Spleen (tissue), 11 donors: ENCODE data around the gene KCTD14. TPM values are rescaled to one million over a fixed set of nuclear protein-coding genes. Genes with fewer than 3 reads are reported as not detected.
A peak's percentile ranks its signal among the peaks of the same experiment; 100 is the strongest.

Experiments used
- DNase-seq: peaks from one replicate; pipeline ENCODE4 v3.0.0-alpha.2; 2020
- H3K27ac ChIP-seq, 8 donors: fragments of 200-600 bp; sonication (generic) in 7 of 8; 1 replicate in 4 of 8; 2 replicates in 4 of 8; pipeline versions ENCODE4 v1.5.0 to v1.8.0; 2016 to 2021; ENCODE audit warnings: inconsistent platforms in 4 of 8, mild to moderate bottlenecking in 4 of 8, moderate library complexity in 1 of 8
- H3K27me3 ChIP-seq, 7 donors: fragments of 200-600 bp; sonication (generic) in 6 of 7; replicated peaks in 1 of 7; 1 replicate in 4 of 7; 2 replicates in 3 of 7; pipeline versions ENCODE4 v1.5.0 to v1.8.0; 2016 to 2021; ENCODE audit warnings: inconsistent platforms in 3 of 7, mild to moderate bottlenecking in 1 of 7
- H3K36me3 ChIP-seq, 6 donors: fragments of 200-600 bp; sonication (generic) in 5 of 6; 1 replicate in 4 of 6; 2 replicates in 2 of 6; pipeline versions ENCODE4 v1.5.0 to v1.8.0; 2016 to 2021; ENCODE audit warnings: inconsistent platforms in 2 of 6
- H3K4me1 ChIP-seq, 6 donors: fragments of 200-600 bp; sonication (generic) in 5 of 6; 1 replicate in 3 of 6; 2 replicates in 3 of 6; pipeline versions ENCODE4 v1.5.0 to v1.8.0; 2016 to 2021; ENCODE audit warnings: inconsistent platforms in 3 of 6
- H3K4me3 ChIP-seq, 8 donors: fragments of 200-600 bp; sonication (generic) in 7 of 8; 1 replicate in 4 of 8; 2 replicates in 4 of 8; pipeline versions ENCODE4 v1.5.0 to v1.8.0; 2016 to 2021; ENCODE audit warnings: inconsistent platforms in 4 of 8, mild to moderate bottlenecking in 4 of 8, moderate library complexity in 2 of 8
- H3K9me3 ChIP-seq, 8 donors: fragments of 200-600 bp; sonication (generic) in 7 of 8; 1 replicate in 4 of 8; 2 replicates in 4 of 8; pipeline versions ENCODE4 v1.5.0 to v1.8.0; 2016 to 2021; ENCODE audit warnings: inconsistent platforms in 4 of 8
- POLR2A ChIP-seq, 3 donors: fragments of 450-650 bp; IDR thresholded peaks; one replicate each; pipeline ENCODE4 v1.5.1; 2017; ENCODE audit warnings: antibody characterized with exemption in 3 of 3, mild to moderate bottlenecking in 1 of 3
- POLR2AphosphoS5 ChIP-seq, 3 donors: sonication (generic); formaldehyde crosslinking; IDR thresholded peaks; one replicate each; pipeline ENCODE4 v1.5.1; 2017; ENCODE audit warnings: antibody characterized with exemption in 3 of 3
- WGBS, 5 donors: extraction: QIAGEN DNeasy Blood & Tissue Kit in 3 of 5; methylation state at CpG; one replicate each; pipeline versions ENCODE4 v1.1.5 to v1.1.7; 2013 to 2018; 5-methylcytosine and 5-hydroxymethylcytosine counted together
- intact Hi-C: fragments of 100-400 bp; cut with DNase I; formaldehyde crosslinking; loops from one replicate; pipeline ENCODE4 v1.15.0; 2023; ENCODE audit warnings: low total_unique reads
- polyA plus RNA-seq, 3 donors: library from polyadenylated mRNA; stranded (reverse); fragments of 200-250 nt; gene quantifications; one replicate each; pipeline ENCODE4 v1.2.1, GENCODE V29; 2013
- total RNA-seq, 7 donors: library from RNA; depleted of rRNA in 3 of 7; stranded (reverse); fragments of >200 nt in 3 of 7; fragmentation: NEBNext Ultra II Directional in 4 of 7; extraction: Animal tissue kit (Norgen Biotek cat#: 25700) in 4 of 7; gene quantifications; one replicate each; pipeline versions ENCODE4 v1.1.0 to v1.2.1, GENCODE V29; 2016 to 2021
- TF ChIP-seq, protein P1 (sequence below), 11 experiments: fragments of 200-600 bp in 7 of 11; fragments of 450-650 bp in 4 of 11; sonication (generic) in 4 of 11; IDR thresholded peaks in 8 of 11; conservative IDR thresholded peaks in 3 of 11; 1 replicate in 7 of 11; 2 replicates in 4 of 11; pipeline versions ENCODE4 v1.4.0 to v1.8.0; 2016 to 2021; ENCODE audit warnings: antibody characterized with exemption in 11 of 11, inconsistent platforms in 4 of 11, mild to moderate bottlenecking in 1 of 11
- donor health status: healthy with polysubstance abuse.
- donor health status: DM: no; HTN: no; CAD: no; lungs with moderate emphysema.
- donor health status: DM: no; HTN: no; CAD: no.
- donor health status: Bipolar disorder and iron deficiency.
- donor health status: healthy.
- donor health status: DM: no; HTN: no; CAD: no.
- donor health status: DM: yes; HTN: yes; CAD: no.

Gene KCTD14
- total and polyA plus RNA-seq, 10 donors = 0.20 to 0.82 (median 0.51) TPM; not detected in 2

DNA sequence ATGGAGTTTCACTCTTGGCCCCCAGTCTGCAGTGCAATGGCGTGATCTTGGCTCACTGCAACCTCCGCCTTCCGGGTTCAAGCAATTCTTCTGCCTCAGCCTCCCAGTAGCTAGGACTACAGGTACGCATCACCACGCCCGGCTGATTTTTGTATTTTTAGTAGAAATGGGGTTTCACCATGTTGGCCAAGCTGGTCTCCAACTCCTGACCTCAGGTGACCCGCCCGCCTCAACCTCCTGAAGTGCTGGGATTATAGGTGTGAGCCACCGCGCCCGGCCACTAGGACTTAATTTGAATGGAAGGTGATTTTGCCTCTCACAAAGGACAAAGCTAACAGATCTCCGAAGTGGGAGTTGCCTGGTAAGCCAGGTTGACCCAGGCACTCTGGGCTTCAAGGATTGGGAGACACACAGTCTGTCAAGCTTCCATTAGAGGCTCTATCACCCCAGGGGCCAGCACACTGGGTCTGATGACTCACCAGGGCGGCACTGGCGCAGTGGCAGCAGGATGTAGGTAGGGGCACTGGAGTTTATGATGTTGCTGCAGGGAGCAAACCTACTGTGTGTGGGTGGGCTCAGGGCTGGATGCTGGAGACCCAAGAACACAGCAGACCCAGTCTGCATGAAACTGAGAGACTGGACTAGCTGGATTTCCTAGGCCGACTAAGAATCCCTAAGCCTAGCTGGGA lies 17.8 kb upstream of the KCTD14 start:
- peak overlapping the region; percentile 6 to 79 (median 71) for H3K27ac ChIP-seq
- H3K9me3 ChIP-seq = no peaks in the 10 kb centered on the region
- 90 to 97% (median 96%) methylated on average over 10 to 15 of the region's 15 CpGs for WGBS, 5 donors
- H3K4me1 ChIP-seq = peaks cover 3 to 21% (median 17%) of the 10 kb centered on the region in 6 donors
- no peak for DNase-seq
- intact Hi-C loops = no loop called here
- no peaks in the 10 kb centered on the region for H3K36me3 ChIP-seq
- TF ChIP-seq, protein P1, sequence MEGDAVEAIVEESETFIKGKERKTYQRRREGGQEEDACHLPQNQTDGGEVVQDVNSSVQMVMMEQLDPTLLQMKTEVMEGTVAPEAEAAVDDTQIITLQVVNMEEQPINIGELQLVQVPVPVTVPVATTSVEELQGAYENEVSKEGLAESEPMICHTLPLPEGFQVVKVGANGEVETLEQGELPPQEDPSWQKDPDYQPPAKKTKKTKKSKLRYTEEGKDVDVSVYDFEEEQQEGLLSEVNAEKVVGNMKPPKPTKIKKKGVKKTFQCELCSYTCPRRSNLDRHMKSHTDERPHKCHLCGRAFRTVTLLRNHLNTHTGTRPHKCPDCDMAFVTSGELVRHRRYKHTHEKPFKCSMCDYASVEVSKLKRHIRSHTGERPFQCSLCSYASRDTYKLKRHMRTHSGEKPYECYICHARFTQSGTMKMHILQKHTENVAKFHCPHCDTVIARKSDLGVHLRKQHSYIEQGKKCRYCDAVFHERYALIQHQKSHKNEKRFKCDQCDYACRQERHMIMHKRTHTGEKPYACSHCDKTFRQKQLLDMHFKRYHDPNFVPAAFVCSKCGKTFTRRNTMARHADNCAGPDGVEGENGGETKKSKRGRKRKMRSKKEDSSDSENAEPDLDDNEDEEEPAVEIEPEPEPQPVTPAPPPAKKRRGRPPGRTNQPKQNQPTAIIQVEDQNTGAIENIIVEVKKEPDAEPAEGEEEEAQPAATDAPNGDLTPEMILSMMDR (IDR thresholded peaks at IDR 0.05 in 8 of 11, conservative IDR thresholded peaks at IDR 0.05 in 3 of 11) = no peak
- TF ChIP-seq POLR2A (IDR thresholded peaks at IDR 0.05) (no peak), POLR2AphosphoS5 (IDR thresholded peaks at IDR 0.05) (no peak)
- no peak overlapping the region for H3K4me3 ChIP-seq
- H3K27me3 ChIP-seq = no peaks in the 10 kb centered on the region

DNA sequence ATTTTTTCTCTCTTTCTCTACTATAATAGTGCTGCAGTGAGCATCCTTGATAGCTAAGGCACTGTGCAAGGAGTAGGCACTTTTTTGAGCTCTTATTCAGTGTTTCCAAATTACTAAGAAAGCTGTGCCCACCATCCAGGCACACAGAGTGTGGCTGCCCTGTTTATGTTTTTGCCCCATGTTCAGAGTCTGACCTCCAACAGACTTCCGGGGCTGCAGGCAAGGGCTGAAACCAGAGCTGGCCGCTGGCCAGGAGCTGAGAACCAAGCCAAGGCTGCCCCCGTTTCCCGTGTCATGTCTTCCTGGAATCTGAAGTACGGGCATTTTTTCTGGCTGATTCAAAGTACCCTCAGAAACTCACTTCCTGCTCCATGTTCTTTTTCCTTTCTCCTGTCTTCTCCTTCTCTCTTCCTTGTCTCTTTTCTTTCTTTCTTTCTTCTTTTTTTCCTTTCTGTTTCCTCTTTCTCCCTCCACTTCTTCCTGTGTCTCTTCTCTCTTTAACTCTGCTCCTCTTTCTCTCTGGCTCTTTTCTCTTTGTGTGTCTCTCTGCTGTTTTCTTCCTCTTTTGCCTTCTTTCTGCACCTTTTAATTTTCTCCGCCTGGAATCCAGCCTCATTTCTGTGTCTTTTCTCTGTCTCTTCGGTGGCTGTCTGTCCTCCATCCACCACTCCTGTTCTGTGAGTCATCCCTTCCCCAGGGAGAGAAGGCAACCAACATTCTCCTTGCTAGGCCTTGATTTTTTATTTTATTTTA lies 17.0 kb upstream of the KCTD14 start:
- peak overlapping the region; percentile 6 to 79 (median 71) for H3K27ac ChIP-seq
- H3K36me3 ChIP-seq = no peaks in the 10 kb centered on the region
- WGBS, 5 donors = 22 to 28% (median 24%) methylated on average over 7 of the region's 7 CpGs
- no peaks in the 10 kb centered on the region for H3K9me3 ChIP-seq
- intact Hi-C loops = no loop called here
- TF ChIP-seq POLR2A (IDR thresholded peaks at IDR 0.05) = no peak
- TF ChIP-seq, protein P1 (IDR thresholded peaks at IDR 0.05 in 8 of 11, conservative IDR thresholded peaks at IDR 0.05 in 3 of 11) = no peak
- TF ChIP-seq POLR2AphosphoS5 (IDR thresholded peaks at IDR 0.05) = peak; percentile 28 to 52 (median 48)
- H3K4me1 ChIP-seq = peaks cover 0 to 18% (median 15%) of the 10 kb centered on the region in 6 donors
- peak; percentile 79 for DNase-seq
- no peaks in the 10 kb centered on the region for H3K27me3 ChIP-seq
- H3K4me3 ChIP-seq = peak overlapping the region in 1 of 8 donors; percentile 5

DNA sequence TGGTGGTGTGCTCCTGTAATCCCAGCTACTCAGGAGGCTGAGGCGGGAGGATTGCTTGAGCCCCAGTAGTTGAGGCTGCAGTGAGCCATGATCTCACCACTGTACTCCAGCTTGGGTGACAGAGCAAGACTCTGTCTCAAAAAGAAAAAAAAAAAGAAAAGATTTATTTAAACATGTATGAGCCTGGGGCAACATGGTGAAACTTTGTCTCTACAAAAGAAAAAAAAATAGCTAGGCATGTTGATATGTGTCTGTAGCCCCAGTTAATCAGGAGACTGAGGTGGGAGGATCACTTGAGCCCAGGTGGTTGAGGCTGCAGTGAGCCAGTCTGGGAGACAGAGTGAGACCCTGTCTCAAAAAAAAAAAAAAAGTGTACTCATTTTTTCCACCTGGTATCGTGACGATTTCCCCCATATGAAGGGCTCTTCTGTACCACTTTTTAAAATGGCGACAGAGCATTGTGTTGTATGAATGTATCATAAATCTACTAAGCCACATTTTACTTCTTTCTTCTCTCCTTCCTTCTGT lies 16.4 kb upstream of the KCTD14 start:
- peaks cover 0 to 18% (median 15%) of the 10 kb centered on the region in 6 donors for H3K4me1 ChIP-seq
- no peaks in the 10 kb centered on the region for H3K9me3 ChIP-seq
- 69 to 90% (median 73%) methylated on average over 4 of the region's 4 CpGs for WGBS, 5 donors
- no peak for TF ChIP-seq POLR2AphosphoS5 (IDR thresholded peaks at IDR 0.05)
- TF ChIP-seq, protein P1 (IDR thresholded peaks at IDR 0.05 in 8 of 11, conservative IDR thresholded peaks at IDR 0.05 in 3 of 11) = no peak
- peak overlapping the region in 1 of 8 donors; percentile 5 for H3K4me3 ChIP-seq
- H3K36me3 ChIP-seq = no peaks in the 10 kb centered on the region
- no peak for DNase-seq
- H3K27ac ChIP-seq = peak overlapping the region in 7 of 8 donors; percentile 6 to 79 (median 72)
- H3K27me3 ChIP-seq = no peaks in the 10 kb centered on the region
- intact Hi-C loops = no loop called here
